ENCODE data around the gene OR5AU1. TPM values are rescaled to one million over a fixed set of nuclear protein-coding genes. Genes with fewer than 3 reads are reported as not detected.
A peak's percentile ranks its signal among the peaks of the same experiment; 100 is the strongest.

OR5AU1 gene
- total and polyA plus RNA-seq, 7 donors = 0.32 TPM; not detected in 6

DNA sequence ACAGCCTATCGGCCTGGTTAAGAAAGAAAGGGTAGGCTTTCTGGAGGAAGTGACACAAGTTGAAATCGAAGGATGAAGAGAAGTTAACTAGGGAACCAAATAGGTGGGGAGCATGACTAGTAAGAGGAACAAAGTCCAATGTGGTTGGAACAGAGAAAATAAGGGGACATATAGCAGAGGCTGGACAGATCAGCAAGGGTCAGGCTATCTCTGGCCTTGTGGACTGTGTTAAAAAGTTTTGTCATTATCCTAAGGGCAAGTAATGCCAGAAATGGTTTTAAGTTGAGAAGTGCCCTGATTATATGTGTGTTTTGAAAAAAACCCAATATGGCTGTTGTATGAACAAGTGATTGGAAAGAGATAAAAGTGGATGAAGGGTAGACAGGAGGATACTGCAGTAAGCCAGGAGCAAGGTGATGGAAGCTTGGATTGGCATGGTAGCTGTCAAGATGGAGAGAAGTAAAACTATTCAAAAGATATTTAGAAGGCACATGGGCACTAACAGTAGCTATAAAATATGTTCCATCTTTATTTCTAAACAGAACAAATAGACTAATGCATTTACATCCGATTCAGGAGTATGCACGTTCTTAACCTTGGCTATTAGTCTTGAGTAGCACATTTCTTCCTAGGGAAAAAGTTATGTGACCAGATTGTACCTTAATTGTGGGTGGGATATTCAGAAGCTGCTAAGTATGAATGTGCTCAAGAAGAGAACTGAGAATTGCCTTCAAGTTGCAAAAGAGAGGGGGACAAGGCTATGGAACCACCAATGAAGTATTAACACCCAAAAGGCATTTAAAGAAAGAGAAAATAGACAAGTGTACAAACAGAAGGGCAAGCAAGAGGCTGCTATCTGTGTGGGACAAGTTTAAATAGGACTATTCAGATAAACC is 46.8 kb upstream of the OR5AU1 start:
- WGBS, 3 donors = 92 to 94% (median 93%) methylated on average over 4 of the region's 4 CpGs
- intact Hi-C loops (cut with DNase I) = no loop called here

DNA sequence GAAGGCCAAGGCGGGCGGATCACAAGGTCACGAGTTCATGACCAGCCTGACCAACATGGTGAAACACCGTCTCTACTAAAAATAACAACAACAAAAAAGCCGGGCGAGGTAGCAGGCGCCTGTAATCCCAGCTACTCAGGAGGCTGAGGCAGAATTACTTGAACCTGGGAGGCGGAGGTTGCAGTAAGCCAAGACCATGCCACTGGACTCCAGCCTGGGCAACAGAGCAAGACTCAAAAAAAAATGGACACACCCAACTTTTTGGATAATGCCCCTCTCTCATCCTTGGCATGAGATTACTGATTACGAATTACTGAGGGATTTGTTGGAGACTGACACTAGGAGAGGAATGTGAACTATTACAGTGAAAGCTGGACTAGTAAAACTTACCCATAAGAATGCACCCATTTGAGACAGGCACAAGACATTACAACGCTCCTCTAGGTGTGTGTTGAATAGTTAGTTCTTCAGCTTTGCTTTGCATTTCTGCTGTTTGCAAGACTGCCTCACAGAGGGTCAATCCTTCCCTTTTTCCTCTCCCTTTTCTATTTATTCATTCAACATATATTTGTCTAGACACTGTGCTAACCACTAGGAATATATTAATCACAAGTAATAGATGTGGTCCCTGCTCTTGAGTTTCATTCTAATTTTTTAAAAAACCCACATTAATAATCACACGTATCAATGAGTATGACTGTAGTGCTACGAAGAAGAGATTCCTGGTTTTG is 46.0 kb upstream of the OR5AU1 start:
- intact Hi-C loops (cut with DNase I) = no loop called here
- no peaks in the 10 kb centered on the region for H3K27me3 ChIP-seq (ENCODE audit: insufficient read depth in 3 of 3, low read length in 2 of 3)
- DNase-seq = no peak
- WGBS, 3 donors = 61 to 75% (median 64%) methylated on average over 12 of the region's 12 CpGs
- H3K9me3 ChIP-seq = peaks cover 9% of the 10 kb centered on the region
- H3K4me1 ChIP-seq = no peaks in the 10 kb centered on the region
- no peak overlapping the region for H3K4me3 ChIP-seq
- TF ChIP-seq, protein P1, sequence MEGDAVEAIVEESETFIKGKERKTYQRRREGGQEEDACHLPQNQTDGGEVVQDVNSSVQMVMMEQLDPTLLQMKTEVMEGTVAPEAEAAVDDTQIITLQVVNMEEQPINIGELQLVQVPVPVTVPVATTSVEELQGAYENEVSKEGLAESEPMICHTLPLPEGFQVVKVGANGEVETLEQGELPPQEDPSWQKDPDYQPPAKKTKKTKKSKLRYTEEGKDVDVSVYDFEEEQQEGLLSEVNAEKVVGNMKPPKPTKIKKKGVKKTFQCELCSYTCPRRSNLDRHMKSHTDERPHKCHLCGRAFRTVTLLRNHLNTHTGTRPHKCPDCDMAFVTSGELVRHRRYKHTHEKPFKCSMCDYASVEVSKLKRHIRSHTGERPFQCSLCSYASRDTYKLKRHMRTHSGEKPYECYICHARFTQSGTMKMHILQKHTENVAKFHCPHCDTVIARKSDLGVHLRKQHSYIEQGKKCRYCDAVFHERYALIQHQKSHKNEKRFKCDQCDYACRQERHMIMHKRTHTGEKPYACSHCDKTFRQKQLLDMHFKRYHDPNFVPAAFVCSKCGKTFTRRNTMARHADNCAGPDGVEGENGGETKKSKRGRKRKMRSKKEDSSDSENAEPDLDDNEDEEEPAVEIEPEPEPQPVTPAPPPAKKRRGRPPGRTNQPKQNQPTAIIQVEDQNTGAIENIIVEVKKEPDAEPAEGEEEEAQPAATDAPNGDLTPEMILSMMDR (IDR thresholded peaks at IDR 0.05) = no peak
- H3K27ac ChIP-seq = no peak overlapping the region
- H3K36me3 ChIP-seq (ENCODE audit: insufficient read depth in 1 of 2, low read depth in 1 of 2) = peaks cover 4 to 14% of the 10 kb centered on the region in 2 donors
- ATAC-seq = peak in 2 of 4 donors; percentile 14 to 29

More for the DNA sequence above, 46.8 kb upstream of the OR5AU1 start:
- H3K4me1 ChIP-seq = no peaks in the 10 kb centered on the region
- no peak overlapping the region for H3K27ac ChIP-seq
- peaks cover 4 to 23% of the 10 kb centered on the region in 2 donors for H3K36me3 ChIP-seq (ENCODE audit: insufficient read depth in 1 of 2, low read depth in 1 of 2)
- no peaks in the 10 kb centered on the region for H3K27me3 ChIP-seq (ENCODE audit: insufficient read depth in 3 of 3, low read length in 2 of 3)
- TF ChIP-seq, protein P1 (IDR thresholded peaks at IDR 0.05) = no peak
- no peak overlapping the region for H3K4me3 ChIP-seq
- no peak for DNase-seq
- no peak for ATAC-seq
- peaks cover under 1% of the 10 kb centered on the region for H3K9me3 ChIP-seq

DNA sequence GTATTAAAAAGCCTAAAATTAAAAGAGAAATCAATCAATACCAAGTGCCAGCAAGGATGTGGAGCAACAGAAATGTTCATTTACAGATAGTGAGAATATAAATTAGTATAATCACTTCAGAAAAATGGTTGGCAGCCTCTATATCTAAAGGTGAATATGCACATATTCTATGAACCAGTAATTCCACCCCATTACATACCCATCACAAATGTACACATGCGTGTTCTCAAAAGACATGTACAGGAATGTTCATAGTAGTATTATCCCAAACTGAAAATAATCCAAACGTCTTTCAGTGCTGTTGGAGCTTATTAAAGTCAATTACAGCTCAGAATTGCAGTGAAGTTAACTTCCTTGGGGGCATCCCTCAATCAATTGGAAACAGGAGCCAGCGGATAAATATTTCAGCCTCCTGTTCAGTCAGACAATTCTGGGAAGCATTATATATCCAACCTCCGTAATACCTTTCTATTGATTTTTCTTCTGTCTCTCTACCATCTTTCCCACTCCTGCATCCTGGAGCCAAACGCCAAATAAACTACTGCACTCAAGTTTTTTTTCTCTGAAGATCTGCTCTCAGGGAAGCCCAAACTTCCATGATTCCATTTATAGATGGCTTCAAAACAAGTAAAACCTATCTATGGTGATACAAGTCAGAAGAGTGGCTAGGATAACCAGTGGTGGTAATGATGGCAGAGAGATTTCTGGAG is 45.0 kb upstream of the OR5AU1 start:
- TF ChIP-seq, protein P1 (IDR thresholded peaks at IDR 0.05) = no peak
- WGBS, 3 donors = 82 to 85% (median 83%) methylated on average over 5 of the region's 5 CpGs
- no peak overlapping the region for H3K4me3 ChIP-seq
- peaks cover 11% of the 10 kb centered on the region for H3K9me3 ChIP-seq
- no peaks in the 10 kb centered on the region for H3K27me3 ChIP-seq (ENCODE audit: insufficient read depth in 3 of 3, low read length in 2 of 3)
- H3K36me3 ChIP-seq (ENCODE audit: insufficient read depth in 1 of 2, low read depth in 1 of 2) = peaks cover 4 to 5% of the 10 kb centered on the region in 2 donors
- no peaks in the 10 kb centered on the region for H3K4me1 ChIP-seq
- no peak overlapping the region for H3K27ac ChIP-seq
- intact Hi-C loops (cut with DNase I) = no loop called here
- ATAC-seq (no peak), DNase-seq (no peak)

DNA sequence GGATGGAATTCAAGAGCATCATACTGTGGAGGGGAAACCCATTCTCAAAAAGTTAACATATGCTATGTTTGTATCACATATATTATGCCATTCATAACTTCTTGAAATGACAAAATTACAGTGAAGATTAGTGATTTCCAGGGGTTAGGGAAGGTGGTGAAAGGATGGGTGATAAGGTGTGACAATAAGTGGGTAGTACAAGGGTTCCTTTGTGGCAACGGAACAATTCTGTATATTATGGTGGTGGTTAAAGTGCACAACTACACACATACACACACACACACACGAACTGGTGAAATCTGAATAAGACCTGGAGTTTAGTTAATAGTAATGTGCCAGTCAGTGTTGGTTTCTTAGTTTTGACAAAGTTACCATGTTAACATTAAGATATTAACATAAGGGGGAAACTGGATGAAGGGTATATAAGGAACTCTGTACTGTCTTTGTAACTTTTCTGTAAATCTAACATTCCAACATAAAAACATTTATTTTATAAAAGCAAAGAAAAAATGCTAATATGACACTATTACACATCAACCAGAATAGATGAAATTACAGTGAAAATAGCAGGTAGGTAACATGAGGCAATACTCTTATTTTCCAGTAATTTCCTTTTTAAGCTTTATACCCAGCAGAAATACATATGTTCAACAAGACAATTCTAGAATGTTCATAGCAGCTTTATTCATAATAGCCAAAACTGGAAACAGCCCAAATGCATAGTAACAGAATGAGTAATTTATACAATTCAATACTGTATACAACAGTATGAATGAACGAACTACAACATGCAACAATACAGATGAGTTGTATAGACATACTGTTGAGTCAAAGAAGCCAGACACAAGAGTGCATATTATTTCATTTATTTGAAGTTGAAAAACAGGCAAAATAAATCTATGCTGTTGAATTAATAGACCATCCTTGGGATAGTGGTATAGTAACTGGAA is 44.0 kb upstream of the OR5AU1 start:
- WGBS, 3 donors = 75 to 82% (median 76%) methylated on average over 3 of the region's 3 CpGs
- Histone ChIP-seq H3K36me3 (ENCODE audit: insufficient read depth in 1 of 2, low read depth in 1 of 2) (peaks cover 0 to 5% of the 10 kb centered on the region in 2 donors), H3K27me3 (ENCODE audit: insufficient read depth in 3 of 3, low read length in 2 of 3) (no peaks in the 10 kb centered on the region), H3K4me3 (no peak overlapping the region), H3K4me1 (no peaks in the 10 kb centered on the region), H3K27ac (no peak overlapping the region), H3K9me3 (peaks cover 11% of the 10 kb centered on the region)
- intact Hi-C loops (cut with DNase I) = no loop called here
- DNase-seq (no peak), ATAC-seq (no peak)
- TF ChIP-seq, protein P1 (IDR thresholded peaks at IDR 0.05) = no peak

All from psoas muscle (tissue), 8 donors.